MCF 10A (cell line): ENCODE measurements around the gene NAT10. TPM values are rescaled to one million over a fixed set of nuclear protein-coding genes. Genes with fewer than 3 reads are reported as not detected.
A peak's percentile ranks its signal among the peaks of the same experiment; 100 is the strongest.
"Not testable (repeated sequence)": the region's sequence is repeated elsewhere in the genome, so short reads cannot be mapped to it uniquely, and the experiment has no call there.

Experiments used
- BruUV-seq: library from RNA; stranded (reverse); fragments of 400-500 nt; replicated peaks from 2 replicates; lab custom pipeline; 2021; lab: Mats Ljungman, UMichigan
- CTCF ChIA-PET: fragments of 300-600 bp; sonication (Branson Sonifier 250); formaldehyde crosslinking; extraction: SDS; loops from one replicate; lab custom pipeline; 2021; ENCODE audit warnings: antibody characterized with exemption, inconsistent platforms; lab: Yijun Ruan, JAX
- POLR2A ChIA-PET: fragments of 300-600, 350-650 bp; sonication (Branson Sonifier 250); formaldehyde crosslinking; extraction: SDS; loops from one replicate; lab custom pipeline; 2020; ENCODE audit warnings: antibody characterized with exemption, inconsistent platforms; lab: Yijun Ruan, JAX
- DNase-seq: peaks from one replicate; pipeline ENCODE4 v3.0.0-alpha.2; 2018; ENCODE audit not compliant: unreplicated experiment
- H3K27ac Mint-ChIP-seq: one replicate; pipeline ENCODE4 v1.8.0; 2022; ENCODE audit warnings: mild to moderate bottlenecking, low read depth, mixed read lengths; ENCODE audit not compliant: unreplicated experiment
- H3K27me3 Mint-ChIP-seq: one replicate; pipeline ENCODE4 v1.8.0; 2022; ENCODE audit warnings: mixed read lengths; ENCODE audit not compliant: insufficient read depth, unreplicated experiment
- H3K36me3 Mint-ChIP-seq: one replicate; pipeline ENCODE4 v1.8.0; 2022; ENCODE audit warnings: mild to moderate bottlenecking, moderate library complexity, mixed read lengths; ENCODE audit not compliant: insufficient read depth, unreplicated experiment
- H3K4me1 Mint-ChIP-seq: one replicate; pipeline ENCODE4 v1.8.0; 2022; ENCODE audit warnings: mixed read lengths; ENCODE audit not compliant: insufficient read depth, unreplicated experiment
- H3K4me3 Mint-ChIP-seq: one replicate; pipeline ENCODE4 v1.8.0; 2022; ENCODE audit warnings: mild to moderate bottlenecking, moderate library complexity, mixed read lengths; ENCODE audit not compliant: unreplicated experiment
- H3K9me3 Mint-ChIP-seq: one replicate; pipeline ENCODE4 v1.8.0; 2022; ENCODE audit warnings: mixed read lengths; ENCODE audit not compliant: unreplicated experiment
- intact Hi-C: fragments of 100-400 bp; cut with micrococcal nuclease; formaldehyde crosslinking; loops from 2 replicates; pipeline ENCODE4 v1.14.1; 2022
- total RNA-seq: library from RNA; stranded (reverse); gene quantifications from 2 replicates; pipeline ENCODE4 v1.2.3, GENCODE V29; 2022
- TF ChIP-seq, protein P1 (sequence below): fragments of 200-600 bp; IDR thresholded peaks from one replicate; pipeline ENCODE4 v1.8.0; 2022; ENCODE audit warnings: antibody characterized with exemption, mild to moderate bottlenecking; ENCODE audit not compliant: unreplicated experiment

NAT10 gene
- total RNA-seq, 1 experiment from 2014 or later = 89.5 TPM

GRCh38 chr11:34086554-34087283 lies 18.7 kb upstream of the NAT10 start:
- no TSS peak for BruUV-seq
- H3K36me3 Mint-ChIP-seq = peaks cover 99% of the 10 kb centered on the region

GRCh38 chr11:34091825-34092224 lies 13.6 kb upstream of the NAT10 start:
- DNase-seq = no peak
- TF ChIP-seq, protein P1, sequence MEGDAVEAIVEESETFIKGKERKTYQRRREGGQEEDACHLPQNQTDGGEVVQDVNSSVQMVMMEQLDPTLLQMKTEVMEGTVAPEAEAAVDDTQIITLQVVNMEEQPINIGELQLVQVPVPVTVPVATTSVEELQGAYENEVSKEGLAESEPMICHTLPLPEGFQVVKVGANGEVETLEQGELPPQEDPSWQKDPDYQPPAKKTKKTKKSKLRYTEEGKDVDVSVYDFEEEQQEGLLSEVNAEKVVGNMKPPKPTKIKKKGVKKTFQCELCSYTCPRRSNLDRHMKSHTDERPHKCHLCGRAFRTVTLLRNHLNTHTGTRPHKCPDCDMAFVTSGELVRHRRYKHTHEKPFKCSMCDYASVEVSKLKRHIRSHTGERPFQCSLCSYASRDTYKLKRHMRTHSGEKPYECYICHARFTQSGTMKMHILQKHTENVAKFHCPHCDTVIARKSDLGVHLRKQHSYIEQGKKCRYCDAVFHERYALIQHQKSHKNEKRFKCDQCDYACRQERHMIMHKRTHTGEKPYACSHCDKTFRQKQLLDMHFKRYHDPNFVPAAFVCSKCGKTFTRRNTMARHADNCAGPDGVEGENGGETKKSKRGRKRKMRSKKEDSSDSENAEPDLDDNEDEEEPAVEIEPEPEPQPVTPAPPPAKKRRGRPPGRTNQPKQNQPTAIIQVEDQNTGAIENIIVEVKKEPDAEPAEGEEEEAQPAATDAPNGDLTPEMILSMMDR = no peak
- ChIA-PET POLR2A (interaction anchor here (0.8 to 1.2 kb wide), 3 partner anchors 10 to 24 kb away, joined by 3 to 5 read pairs (median 4); partner anchors contain the start of gene NAT10), CTCF (interaction anchor here (0.6 to 2.1 kb wide), 2 partner anchors 62 to 95 kb away, joined by 3 to 8 read pairs; no protein-coding TSS in a partner anchor)
- BruUV-seq = no TSS peak
- Mint-ChIP-seq H3K27ac (no peak overlapping the region), H3K4me1 (no peaks in the 10 kb centered on the region), H3K4me3 (no peak overlapping the region), H3K27me3 (no peaks in the 10 kb centered on the region), H3K36me3 (peaks cover 99% of the 10 kb centered on the region), H3K9me3 (no peaks in the 10 kb centered on the region)
- intact Hi-C loops = no loop called here

More at GRCh38 chr11:34086554-34087283, 18.7 kb upstream of the NAT10 start:
- H3K9me3 Mint-ChIP-seq = no peaks in the 10 kb centered on the region
- H3K27me3 Mint-ChIP-seq = no peaks in the 10 kb centered on the region
- peaks cover 6% of the 10 kb centered on the region for H3K4me1 Mint-ChIP-seq
- DNase-seq = no peak
- POLR2A ChIA-PET = interaction anchor here (0.6 to 2.6 kb wide), 4 partner anchors 8 to 424 kb away, joined by 4 to 12 read pairs (median 8); partner anchors contain the start of gene NAT10
- no peak overlapping the region for H3K4me3 Mint-ChIP-seq
- intact Hi-C loops = no loop called here
- H3K27ac Mint-ChIP-seq = peak overlapping the region; percentile 41
- TF ChIP-seq, protein P1 = no peak
- CTCF ChIA-PET = no interaction called here

GRCh38 chr11:34094900-34095299 lies 10.5 kb upstream of the NAT10 start:
- DNase-seq, H3K27ac Mint-ChIP-seq, H3K27me3 Mint-ChIP-seq, intact Hi-C loops, H3K4me1 Mint-ChIP-seq, H3K4me3 Mint-ChIP-seq, BruUV-seq, H3K9me3 Mint-ChIP-seq: not testable (repeated sequence)
- ChIA-PET CTCF (interaction anchor here (1.0 kb wide), 1 partner anchor 98 kb away, joined by 3 read pairs; no protein-coding TSS in a partner anchor), POLR2A (interaction anchor here (1.5 to 2.6 kb wide), 2 partner anchors 10 to 12 kb away, joined by 6 to 19 read pairs; partner anchors contain the start of gene NAT10)
- H3K36me3 Mint-ChIP-seq = peaks cover 99% of the 10 kb centered on the region

GRCh38 chr11:34098813-34099212 lies 6.6 kb upstream of the NAT10 start:
- intact Hi-C loops = no loop called here
- Mint-ChIP-seq H3K36me3 (peaks cover 86% of the 10 kb centered on the region), H3K27ac (no peak overlapping the region), H3K4me1 (peaks cover under 1% of the 10 kb centered on the region), H3K4me3 (no peak overlapping the region), H3K27me3 (no peaks in the 10 kb centered on the region), H3K9me3 (no peaks in the 10 kb centered on the region)
- BruUV-seq = no TSS peak
- TF ChIP-seq, protein P1 = no peak
- POLR2A ChIA-PET = interaction anchor here (1.3 to 2.1 kb wide), 2 partner anchors 13 to 102 kb away, joined by 3 to 7 read pairs; no protein-coding TSS in a partner anchor
- CTCF ChIA-PET = interaction anchor here (0.6 to 1.5 kb wide), 2 partner anchors 11 to 451 kb away, joined by 5 to 8 read pairs; no protein-coding TSS in a partner anchor
- DNase-seq = no peak
